ENCODE data around the gene RNU1-3. TPM values are rescaled to one million over a fixed set of nuclear protein-coding genes. Genes with fewer than 3 reads are reported as not detected.
"Not testable (repeated sequence)": the region's sequence is repeated elsewhere in the genome, so short reads cannot be mapped to it uniquely, and the experiment has no call there.

The RNU1-3 gene
- total and polyA plus RNA-seq, 2 of the 13 experiments (the other 11 are each of a cell fraction or from before 2014, with no cell fraction given): under 0.01 to 11,018 TPM

- TSS peak; percentile 22 for BruUV-seq (replicated peaks)
- H3K27ac ChIP-seq (ENCODE audit: extremely low read length, insufficient read depth, low read length); ATAC-seq; POLR2A ChIA-PET; H3K79me2 ChIP-seq (ENCODE audit: insufficient read depth, low read length); DNase-seq (ENCODE audit: low spot score); H3K4me1 ChIP-seq (ENCODE audit: insufficient read depth, low read length); H3K4me2 ChIP-seq (ENCODE audit: low read depth, low read length); H3K9me3 ChIP-seq (ENCODE audit: low read length); CTCF ChIA-PET (ENCODE audit: low intra/inter-chr PET ratio, low total read pairs); H3K9ac ChIP-seq (ENCODE audit: insufficient read depth, low read depth, low read length); H3K4me3 ChIP-seq (replicated peaks in 1 of 3; ENCODE audit: insufficient read depth in 1 of 3, low read depth in 2 of 3, low read length in 3 of 3); intact Hi-C loops (cut with micrococcal nuclease; ENCODE audit: unreplicated experiment); FAIRE-seq; H3K27me3 ChIP-seq (ENCODE audit: control insufficient read depth in 1 of 2, insufficient read depth in 2 of 2, low read length in 2 of 2); in situ Hi-C loops (cut with HindIII; ENCODE audit: extremely low pct_ligation_motif_present, low pct_unique_long_range_greater_than_20kb); H2AFZ ChIP-seq (ENCODE audit: low read length); H4K20me1 ChIP-seq (ENCODE audit: insufficient read depth, low read length): not testable (repeated sequence)
- H3K36me3 ChIP-seq (replicated peaks in 1 of 2; ENCODE audit: control insufficient read depth in 1 of 2, insufficient read depth in 2 of 2, low read length in 2 of 2): peaks cover 64 to 86% of the 10 kb centered on the region in 2 experiments
- WGBS (ENCODE audit: low lambda C conversion rate): 98% methylated on average over 21 of the region's 21 CpGs
- TF ChIP-seq POLR2G (IDR thresholded peaks at IDR 0.05; ENCODE audit: low read depth, low read length) (0 out of 2 replicates have a peak, but pooled peaks have one; percentile 17), ZNF552 (CRISPR knock-in tag; IDR thresholded peaks at IDR 0.05; ENCODE audit: borderline replicate concordance) (peak; percentile 22; the same call in 1 of the 2 replicates), AGO2 (optimal IDR thresholded peaks at IDR 0.05; ENCODE audit: low read depth, low read length) (peak; percentile 58), ZNF282 (IDR thresholded peaks at IDR 0.05; ENCODE audit: partially characterized antibody) (peak; percentile 28), RBFOX2 (IDR thresholded peaks at IDR 0.05; ENCODE audit: low read depth, low read length) (peak; percentile 51; the same call in 1 of the 2 replicates), POLR2AphosphoS5 (IDR thresholded peaks at IDR 0.05; ENCODE audit: low read depth, low read length) (0 out of 2 replicates have a peak, but pooled peaks have one; percentile 18), NKX3-1 (CRISPR knock-in tag; IDR thresholded peaks at IDR 0.05) (0 out of 2 replicates have a peak, but pooled peaks have one; percentile 3), TEAD3 (CRISPR knock-in tag; optimal IDR thresholded peaks at IDR 0.05; ENCODE audit: borderline replicate concordance) (peak; percentile 1), GABPB1 (CRISPR knock-in tag; IDR thresholded peaks at IDR 0.05) (peak; percentile 19; the same call in 1 of the 2 replicates), NFKB2 (CRISPR knock-in tag; IDR thresholded peaks at IDR 0.05; ENCODE audit: borderline replicate concordance) (peak; percentile 54; the same call in 1 of the 2 replicates), ZFY (CRISPR knock-in tag; IDR thresholded peaks at IDR 0.05) (0 out of 2 replicates have a peak, but pooled peaks have one; percentile 3), ADNP (CRISPR knock-in tag; IDR thresholded peaks at IDR 0.05) (0 out of 2 replicates have a peak, but pooled peaks have one; percentile 39), MYC (CRISPR knock-in tag; IDR thresholded peaks at IDR 0.05; ENCODE audit: borderline replicate concordance) (0 out of 2 replicates have a peak, but pooled peaks have one; percentile 14), ZNF746 (CRISPR knock-in tag; IDR thresholded peaks at IDR 0.05) (peak; percentile 16; the same call in 1 of the 2 replicates), TBX3 (IDR thresholded peaks at IDR 0.05; ENCODE audit: borderline replicate concordance) (0 out of 2 replicates have a peak, but pooled peaks have one; percentile 21), PITX1 (CRISPR knock-in tag; IDR thresholded peaks at IDR 0.05) (0 out of 2 replicates have a peak, but pooled peaks have one; percentile 14), HIVEP1 (CRISPR knock-in tag; IDR thresholded peaks at IDR 0.05) (0 out of 2 replicates have a peak, but pooled peaks have one; percentile 11), ZNF768 (CRISPR knock-in tag; IDR thresholded peaks at IDR 0.05) (peak; percentile 34)
- TF ChIP-seq, protein P1, sequence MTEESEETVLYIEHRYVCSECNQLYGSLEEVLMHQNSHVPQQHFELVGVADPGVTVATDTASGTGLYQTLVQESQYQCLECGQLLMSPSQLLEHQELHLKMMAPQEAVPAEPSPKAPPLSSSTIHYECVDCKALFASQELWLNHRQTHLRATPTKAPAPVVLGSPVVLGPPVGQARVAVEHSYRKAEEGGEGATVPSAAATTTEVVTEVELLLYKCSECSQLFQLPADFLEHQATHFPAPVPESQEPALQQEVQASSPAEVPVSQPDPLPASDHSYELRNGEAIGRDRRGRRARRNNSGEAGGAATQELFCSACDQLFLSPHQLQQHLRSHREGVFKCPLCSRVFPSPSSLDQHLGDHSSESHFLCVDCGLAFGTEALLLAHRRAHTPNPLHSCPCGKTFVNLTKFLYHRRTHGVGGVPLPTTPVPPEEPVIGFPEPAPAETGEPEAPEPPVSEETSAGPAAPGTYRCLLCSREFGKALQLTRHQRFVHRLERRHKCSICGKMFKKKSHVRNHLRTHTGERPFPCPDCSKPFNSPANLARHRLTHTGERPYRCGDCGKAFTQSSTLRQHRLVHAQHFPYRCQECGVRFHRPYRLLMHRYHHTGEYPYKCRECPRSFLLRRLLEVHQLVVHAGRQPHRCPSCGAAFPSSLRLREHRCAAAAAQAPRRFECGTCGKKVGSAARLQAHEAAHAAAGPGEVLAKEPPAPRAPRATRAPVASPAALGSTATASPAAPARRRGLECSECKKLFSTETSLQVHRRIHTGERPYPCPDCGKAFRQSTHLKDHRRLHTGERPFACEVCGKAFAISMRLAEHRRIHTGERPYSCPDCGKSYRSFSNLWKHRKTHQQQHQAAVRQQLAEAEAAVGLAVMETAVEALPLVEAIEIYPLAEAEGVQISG (CRISPR knock-in tag; IDR thresholded peaks at IDR 0.05): 0 out of 2 replicates have a peak, but pooled peaks have one; percentile 12
- TF ChIP-seq, protein P2, sequence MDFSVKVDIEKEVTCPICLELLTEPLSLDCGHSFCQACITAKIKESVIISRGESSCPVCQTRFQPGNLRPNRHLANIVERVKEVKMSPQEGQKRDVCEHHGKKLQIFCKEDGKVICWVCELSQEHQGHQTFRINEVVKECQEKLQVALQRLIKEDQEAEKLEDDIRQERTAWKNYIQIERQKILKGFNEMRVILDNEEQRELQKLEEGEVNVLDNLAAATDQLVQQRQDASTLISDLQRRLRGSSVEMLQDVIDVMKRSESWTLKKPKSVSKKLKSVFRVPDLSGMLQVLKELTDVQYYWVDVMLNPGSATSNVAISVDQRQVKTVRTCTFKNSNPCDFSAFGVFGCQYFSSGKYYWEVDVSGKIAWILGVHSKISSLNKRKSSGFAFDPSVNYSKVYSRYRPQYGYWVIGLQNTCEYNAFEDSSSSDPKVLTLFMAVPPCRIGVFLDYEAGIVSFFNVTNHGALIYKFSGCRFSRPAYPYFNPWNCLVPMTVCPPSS (IDR thresholded peaks at IDR 0.05): 0 out of 2 replicates have a peak, but pooled peaks have one; percentile 77
These were observed 36.7 kb downstream of the RNU1-3 start for GRCh38 chr1:16629916-16630530.

Measured in HepG2 (cell line).